ENCODE measurements around the gene COLEC11.

Gene COLEC11

DNA sequence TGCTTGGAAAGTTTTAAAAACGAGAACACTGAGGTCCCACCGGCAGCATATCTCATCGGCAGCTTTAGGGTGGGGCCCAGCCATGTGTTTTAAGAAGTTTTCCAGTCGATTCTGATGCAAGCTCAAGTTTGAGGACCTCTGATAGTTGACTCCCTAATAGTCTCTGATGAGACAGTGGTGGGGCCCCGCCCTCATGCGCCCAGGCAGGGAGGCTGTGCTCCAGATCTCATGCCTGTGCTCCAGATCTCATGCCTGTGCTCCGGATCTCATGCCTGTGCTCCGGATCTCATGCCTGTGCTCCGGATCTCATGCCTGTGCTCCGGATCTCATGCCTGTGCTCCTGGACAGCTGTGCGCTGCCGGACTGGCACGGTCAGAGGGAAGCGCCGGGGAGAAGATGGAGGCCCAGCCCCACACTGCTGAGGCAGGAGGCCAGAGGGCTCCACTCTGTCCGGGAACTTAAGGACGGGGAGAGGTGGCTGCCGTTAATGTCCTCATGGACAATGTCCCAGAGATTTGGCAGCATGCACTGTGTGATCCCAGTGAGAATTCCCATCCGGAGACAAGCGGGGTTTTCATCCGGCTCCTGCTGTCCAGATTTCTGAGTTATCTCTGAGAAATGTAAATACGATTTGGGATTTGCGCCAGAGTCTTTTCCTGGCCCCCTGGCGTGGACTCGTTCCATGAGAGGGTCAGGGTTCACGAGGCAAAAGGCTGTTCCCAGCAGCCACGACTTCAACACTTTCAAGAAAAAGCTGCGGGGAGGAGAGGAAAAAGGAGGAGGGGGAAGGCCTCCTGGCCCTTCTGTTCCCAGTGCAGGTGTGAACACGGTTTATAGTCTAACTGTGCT, 9.4 kb upstream of the COLEC11 start:
- no peak for DNase-seq

GRCh38 chr2:3586220-3586619, 8.7 kb upstream of the COLEC11 start:
- no peak for DNase-seq

DNA sequence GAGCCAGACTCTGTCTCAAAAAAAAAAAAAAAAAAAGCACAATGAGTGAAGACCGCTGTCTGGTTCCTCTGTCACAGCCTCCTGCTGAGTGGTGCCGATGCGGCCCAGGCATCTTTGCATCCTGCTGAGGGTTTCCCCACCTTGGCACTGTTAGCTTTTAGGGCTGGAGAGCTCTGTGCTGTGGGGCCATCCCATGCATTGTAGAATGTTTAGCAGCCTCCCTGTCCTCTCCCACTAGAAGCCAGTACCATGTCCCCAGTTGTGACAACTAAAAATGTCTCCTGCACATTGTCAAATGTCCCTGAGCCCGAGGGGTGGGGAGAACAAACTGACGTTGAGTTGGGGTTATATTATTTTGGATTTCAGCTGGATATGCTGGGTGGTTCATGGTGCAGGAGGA, 7.9 kb upstream of the COLEC11 start:
- DNase-seq = no peak

DNA sequence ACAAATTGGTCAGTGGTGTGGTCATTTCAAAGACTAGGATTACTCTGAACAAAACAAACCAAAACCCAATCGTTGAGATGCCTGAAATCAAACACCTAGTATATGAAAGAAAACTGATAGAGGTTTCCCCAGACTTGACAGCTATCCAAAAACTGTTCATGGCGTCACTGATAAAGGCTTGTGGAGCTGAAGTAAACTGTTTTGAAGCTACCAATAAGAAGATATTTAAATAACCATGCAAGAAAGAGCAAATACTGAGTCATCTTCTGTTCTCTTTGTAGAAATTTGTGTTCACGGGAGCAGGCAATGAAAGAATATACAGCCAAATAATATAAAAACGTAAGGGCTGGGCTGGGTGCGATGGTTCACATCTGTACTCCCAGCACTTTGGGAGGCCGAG, 7.5 kb upstream of the COLEC11 start:
- no peak for DNase-seq

DNA sequence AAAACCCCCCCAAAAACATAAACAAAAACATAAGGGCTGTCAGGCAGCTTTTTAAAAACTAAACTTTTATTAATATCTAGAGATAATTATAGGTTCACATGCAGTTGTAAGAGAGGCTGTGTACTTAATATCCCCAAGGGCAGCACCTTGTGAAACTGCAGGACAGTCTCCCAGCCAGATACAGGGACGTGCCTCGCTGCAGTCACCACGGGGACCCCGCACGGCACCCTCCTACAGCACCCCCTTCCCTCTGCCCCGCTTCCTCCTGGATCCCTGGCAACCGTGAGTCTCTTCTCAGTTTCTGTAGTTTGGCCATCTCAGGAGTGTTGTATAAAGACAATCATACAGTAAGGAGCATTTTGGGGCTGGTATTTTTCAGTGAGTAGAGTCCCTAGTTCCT, 6.8 kb upstream of the COLEC11 start:
- no peak for DNase-seq

- no peak for DNase-seq
Measured at GRCh38 chr2:3589086-3589485, 5.8 kb upstream of the COLEC11 start.

- DNase-seq = no peak
Measured at GRCh38 chr2:3595404-3595803, 492 bp downstream of the COLEC11 start.

GRCh38 chr2:3595985-3596384, 1.1 kb downstream of the COLEC11 start:
- no peak for DNase-seq

GRCh38 chr2:3596901-3597417, 2.0 kb downstream of the COLEC11 start:
- DNase-seq = no peak

DNA sequence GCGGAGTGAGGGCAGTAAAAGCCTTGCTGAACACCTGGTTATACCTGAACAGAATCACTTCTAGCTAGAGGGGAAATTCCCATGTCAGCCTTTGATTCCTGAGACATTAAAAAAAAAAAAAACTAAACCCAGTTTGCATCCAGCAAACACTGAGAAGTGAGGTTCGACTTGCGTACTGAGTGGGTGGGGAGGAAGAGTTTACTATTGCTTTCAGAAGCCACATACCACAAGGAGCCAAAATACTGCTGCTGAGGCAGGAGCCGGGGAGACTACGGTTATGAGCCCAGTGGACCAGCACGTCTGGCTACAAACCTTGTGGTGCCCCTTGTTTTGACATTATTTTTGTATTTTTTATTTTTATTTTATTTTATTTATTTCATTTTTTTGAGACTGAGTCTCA, 2.7 kb downstream of the COLEC11 start:
- DNase-seq = no peak

DNA sequence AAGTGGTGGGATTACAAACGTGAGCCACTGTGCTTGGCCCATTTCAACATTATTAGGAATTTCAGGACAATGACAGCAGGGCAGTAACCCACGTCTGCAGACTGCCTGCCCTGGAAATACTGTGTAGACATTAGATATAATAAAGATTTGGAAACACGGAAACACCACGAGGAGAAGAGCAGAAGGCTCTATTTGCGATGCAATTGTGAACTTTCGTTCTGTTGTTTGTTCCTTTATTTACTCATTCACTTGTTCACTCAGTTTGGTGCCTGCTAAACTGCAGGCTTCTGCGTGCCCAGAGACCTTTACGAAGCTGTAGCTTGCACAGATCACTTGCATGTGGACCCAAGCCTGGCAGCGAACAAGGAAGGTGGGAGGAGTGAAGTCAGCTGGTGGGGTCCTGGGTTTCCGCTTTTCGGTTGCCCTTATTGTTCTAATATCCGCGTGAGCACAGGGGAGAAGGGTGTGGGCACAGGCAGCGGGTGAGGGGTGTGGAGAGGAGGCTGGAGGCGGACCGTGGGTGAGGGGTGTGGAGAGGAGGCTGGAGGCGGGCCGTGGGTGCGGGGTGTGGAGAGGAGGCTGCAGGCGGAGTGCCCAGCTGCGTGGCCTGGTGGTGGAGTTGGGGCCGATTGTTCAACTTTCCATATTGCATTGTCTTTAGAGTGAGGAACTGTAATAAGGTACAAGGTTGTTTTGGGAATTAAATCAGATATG, 3.4 kb downstream of the COLEC11 start:
- no peak for DNase-seq

GRCh38 chr2:3598912-3599854, 4.3 kb downstream of the COLEC11 start:
- DNase-seq = peak; percentile 39

- no peak for DNase-seq
Measured at GRCh38 chr2:3600256-3600855, 5.4 kb downstream of the COLEC11 start.

DNA sequence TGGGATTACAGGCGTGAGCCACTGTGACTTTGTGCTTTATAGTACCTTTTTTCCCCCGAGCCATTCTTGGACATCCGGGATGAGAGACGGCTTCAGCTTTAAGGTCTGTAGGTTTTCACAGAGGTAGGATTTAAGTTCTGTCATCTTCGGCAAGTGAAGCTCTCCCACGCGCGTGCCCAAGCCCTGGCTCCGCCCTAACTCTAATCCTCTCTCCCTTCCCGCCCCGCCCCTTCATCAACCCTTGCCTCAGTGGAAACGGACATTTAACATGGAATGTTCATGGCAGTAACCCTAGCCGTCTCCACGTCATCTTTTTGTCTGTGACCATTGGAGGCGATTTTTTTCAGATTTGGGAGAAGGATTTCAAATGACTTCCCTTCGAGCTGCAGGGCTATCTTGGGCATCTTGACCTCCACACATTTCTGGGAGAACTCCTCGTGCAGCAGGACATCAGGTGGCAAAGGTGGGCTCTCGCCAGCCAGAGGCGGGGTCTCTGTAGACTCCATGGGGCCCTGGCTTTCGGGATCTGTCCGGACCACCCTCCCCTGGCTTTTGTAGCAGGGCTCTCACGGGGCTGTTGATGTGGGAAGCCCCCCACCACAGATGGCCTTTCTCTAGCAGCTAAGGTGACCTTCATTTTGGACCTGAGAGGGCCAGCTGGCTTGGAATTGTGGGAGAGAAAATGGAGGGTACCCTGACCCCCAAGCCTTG, 6.8 kb downstream of the COLEC11 start:
- peak; percentile 73 for DNase-seq

DNA sequence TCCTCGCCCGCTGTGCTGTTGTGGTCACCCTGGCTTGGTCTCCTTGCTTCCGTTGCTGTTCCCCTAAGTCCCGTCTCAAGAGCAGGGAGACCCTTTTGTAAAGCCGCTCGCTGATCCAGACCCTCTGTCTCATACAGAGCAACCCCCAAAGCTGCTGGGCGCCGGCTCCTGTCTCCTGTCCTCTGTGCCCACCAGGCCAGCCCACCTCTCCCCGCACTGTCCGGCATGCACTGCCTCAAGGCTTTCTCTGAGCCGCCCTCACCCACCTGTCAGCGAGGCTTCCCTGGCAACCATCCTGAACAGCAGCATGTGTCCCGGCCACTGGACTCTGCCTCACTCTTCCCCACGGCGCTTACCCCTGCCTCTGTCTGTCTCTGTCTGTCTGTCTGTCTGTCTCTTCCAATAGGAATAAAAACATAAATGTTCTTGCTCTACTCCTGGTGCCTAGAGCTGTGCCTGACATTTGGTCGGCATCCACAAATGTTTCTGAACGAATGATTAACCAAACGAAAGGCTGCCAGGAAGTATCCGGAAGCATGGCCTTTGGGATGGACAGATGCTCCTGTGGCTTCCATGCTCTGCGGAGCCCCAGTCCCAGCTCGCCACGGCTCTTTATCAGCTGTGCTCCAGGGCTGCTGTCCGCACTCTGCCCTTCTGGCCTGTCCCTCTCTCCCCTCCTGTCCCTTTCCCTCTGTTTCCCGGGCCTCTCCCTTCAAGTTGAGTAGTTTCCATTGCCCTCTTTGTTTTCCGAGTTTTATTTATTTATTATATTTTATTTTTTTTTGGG, 7.8 kb downstream of the COLEC11 start:
- no peak for DNase-seq

DNA sequence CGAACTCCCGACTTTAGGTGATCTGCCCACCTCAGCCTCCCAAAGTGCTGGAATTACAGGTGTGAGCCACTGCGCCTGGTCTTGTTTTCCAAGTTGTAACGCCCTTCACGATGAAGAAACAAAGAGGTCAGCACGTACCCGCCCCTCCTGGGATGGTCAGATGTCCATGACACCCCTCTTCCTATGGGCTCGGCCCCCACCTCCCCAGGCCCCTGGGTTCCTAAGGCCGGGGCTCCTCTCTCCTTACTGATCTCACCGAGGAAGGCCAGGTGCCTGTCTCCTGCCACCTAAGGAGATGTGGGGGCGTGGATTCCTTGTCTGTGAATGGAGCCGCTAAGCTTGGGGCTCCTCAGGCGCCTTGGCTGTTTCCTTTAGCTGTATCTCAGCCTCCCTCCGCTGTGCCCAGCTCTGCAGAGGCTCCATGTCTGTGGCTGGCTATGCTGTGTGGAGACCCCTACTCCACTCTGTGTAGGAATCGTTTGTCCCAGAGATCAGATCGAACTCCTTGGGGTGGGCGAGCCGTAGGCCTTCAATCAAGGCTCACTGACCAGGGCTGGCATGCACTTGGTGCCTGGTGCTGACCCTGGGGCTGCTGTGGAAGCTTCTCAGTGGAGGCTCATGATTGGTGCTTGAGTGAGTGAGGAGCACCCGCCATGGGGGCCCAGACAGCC, 8.8 kb downstream of the COLEC11 start:
- DNase-seq = no peak

GRCh38 chr2:3604207-3604877, 9.4 kb downstream of the COLEC11 start:
- no peak for DNase-seq

GRCh38 chr2:3604991-3605961, 10.4 kb downstream of the COLEC11 start:
- DNase-seq = peak; percentile 92

DNA sequence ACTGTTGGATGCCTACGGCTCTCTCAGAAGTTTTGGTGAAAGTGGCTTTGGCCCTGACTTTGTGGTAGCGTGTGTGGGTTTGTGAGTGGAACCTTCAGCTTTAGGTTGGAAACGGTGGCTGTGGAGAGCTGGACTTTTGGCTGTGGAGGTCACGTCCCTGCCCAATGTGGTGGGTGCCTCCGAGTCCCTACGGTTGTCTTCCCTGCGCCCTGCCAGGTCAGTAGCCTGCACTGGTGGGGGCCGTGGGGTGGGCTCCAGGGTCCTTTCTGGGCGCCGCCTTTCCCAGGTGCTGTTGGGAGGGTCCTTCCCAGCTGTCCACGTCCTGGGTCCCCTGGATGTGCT, 11.1 kb downstream of the COLEC11 start:
- no peak for DNase-seq
